H1 (cell line): ENCODE measurements around the gene RBM18. TPM values are rescaled to one million over a fixed set of nuclear protein-coding genes. Genes with fewer than 3 reads are reported as not detected.

ENCODE experiments used
- RXRA ChIP-seq: IDR thresholded peaks from 2 replicates; pipeline ENCODE4 v1.6.1; 2011; ENCODE audit warnings: low read depth, mild to moderate bottlenecking, low read length, moderate library complexity; ENCODE audit not compliant: insufficient read depth
- polyA plus RNA-seq, 7 experiments: library from polyadenylated mRNA; depleted of rRNA in 3 of 7; stranded (reverse) in 5 of 7; unstranded in 2 of 7; fragments of >200 nt in 5 of 7; fragments of 200-250 nt in 2 of 7; gene quantifications; 1 replicate in 5 of 7; 2 replicates in 1 of 7; 4 replicates in 1 of 7; pipeline versions ENCODE4 v1.2.1 to v1.2.3, GENCODE V29; 2011 to 2013; ENCODE audit warnings: missing spikeins in 2 of 7, mixed read lengths in 2 of 7
- total RNA-seq: library from RNA; stranded (reverse); fragmentation: NEBNext Ultra II Directional; extraction: Animal tissue kit (Norgen Biotek cat#: 25700); gene quantifications from 2 replicates; pipeline ENCODE4 v1.2.1, GENCODE V29; 2021

The RBM18 gene
- total and polyA plus RNA-seq, 2 of the 8 experiments (the other 6 are each of a cell fraction or from before 2014, with no cell fraction given): 5.9 to 14.3 TPM

DNA sequence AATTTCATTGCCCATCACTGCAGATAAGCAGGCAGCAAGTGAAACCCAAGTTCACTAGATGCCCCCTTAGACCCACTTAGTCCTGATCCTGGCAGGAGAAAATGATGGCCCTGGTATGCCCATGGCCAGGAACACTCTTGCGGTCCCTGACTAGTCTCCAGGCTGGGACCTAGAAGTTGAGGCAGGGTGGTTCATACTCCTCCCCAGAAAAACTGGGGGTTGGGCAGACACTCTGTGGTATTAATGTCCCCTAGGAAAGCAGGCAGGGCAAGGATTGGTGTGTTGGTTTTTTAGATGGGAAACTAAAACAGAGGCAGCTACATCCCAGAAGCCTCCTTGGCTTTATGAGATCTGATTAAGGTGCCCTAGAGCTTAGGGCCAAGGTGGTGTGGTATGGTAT is 49.0 kb downstream of the RBM18 start (continued):
- TF ChIP-seq RXRA: no peak
